GM18508 (cell line): Measurements from ENCODE around the gene CTSK.

Source experiments
- ATAC-seq: cut with Tn5 transposase; IDR thresholded peaks from one replicate; pipeline ENCODE4 v1.9.1; 2021; ENCODE audit warnings: moderate number of reproducible peaks; ENCODE audit not compliant: insufficient read depth, unreplicated experiment

The CTSK gene

GRCh38 chr1:150764617-150765101 is 43.4 kb downstream of the CTSK start:
- ATAC-seq = no peak

GRCh38 chr1:150763018-150763417 is 45.0 kb downstream of the CTSK start:
- ATAC-seq = no peak

GRCh38 chr1:150762552-150762951 is 45.5 kb downstream of the CTSK start:
- no peak for ATAC-seq

- ATAC-seq = no peak
These were observed 46.3 kb downstream of the CTSK start for GRCh38 chr1:150761801-150762200.

GRCh38 chr1:150760013-150760412 is 48.0 kb downstream of the CTSK start:
- ATAC-seq = no peak

GRCh38 chr1:150753416-150753815 is 54.6 kb downstream of the CTSK start:
- ATAC-seq = no peak

- no peak for ATAC-seq
These were observed 56.6 kb downstream of the CTSK start for GRCh38 chr1:150751443-150751842.

GRCh38 chr1:150749720-150750311 is 58.2 kb downstream of the CTSK start:
- ATAC-seq = no peak

- no peak for ATAC-seq
These were observed 59.0 kb downstream of the CTSK start for GRCh38 chr1:150748878-150749719.
